ENCODE results near the gene ARHGEF10L. TPM values are rescaled to one million over a fixed set of nuclear protein-coding genes. Genes with fewer than 3 reads are reported as not detected.

ARHGEF10L gene
- total and polyA plus RNA-seq, 3 experiments from 2014 or later = 0.24 to 0.26 TPM; not detected in 1

DNA sequence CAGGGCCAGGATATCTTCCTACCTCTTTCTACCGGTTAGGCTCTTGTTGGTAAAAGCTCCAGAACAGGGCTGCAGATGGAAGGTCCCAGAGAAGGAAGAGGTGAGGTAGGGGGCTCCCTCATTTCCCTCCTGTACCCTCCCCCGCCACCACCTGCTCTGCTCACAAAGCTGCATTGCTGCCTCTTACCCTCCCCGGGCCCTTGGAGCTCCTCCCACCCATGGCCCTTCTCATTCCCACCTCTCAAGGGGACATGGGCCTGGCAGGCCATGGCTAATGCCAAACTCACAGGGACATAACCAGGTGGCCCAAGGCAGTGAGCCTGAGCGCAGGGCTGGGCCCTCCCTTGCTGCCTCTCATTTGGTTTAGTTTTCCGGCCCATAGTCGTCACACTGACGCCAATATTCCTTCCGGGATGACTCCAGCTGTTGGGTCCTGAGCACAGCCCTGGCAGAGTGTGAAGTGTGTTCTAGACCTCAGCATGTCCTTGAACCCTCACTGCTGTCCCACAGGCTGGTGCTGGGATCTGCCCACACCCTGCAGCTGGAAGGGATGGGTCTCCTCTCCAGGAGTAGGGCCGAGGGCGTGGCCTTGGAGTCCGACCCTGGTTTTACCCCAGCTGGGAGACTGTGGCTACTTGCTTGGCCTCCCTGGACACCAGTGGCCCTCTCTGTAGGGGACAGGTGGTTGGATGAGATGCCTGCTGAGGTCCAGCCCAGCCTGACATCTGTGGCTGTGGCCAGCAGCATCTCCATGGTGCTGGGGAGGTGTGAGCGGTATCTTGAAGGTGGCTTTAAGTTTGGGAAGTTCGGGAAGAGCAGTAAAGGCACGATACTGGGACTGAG, 104.6 kb downstream of the ARHGEF10L start:
- Mint-ChIP-seq H3K4me3 (no peak overlapping the region), H3K9me3 (no peaks in the 10 kb centered on the region), H3K27me3 (peaks cover 3 to 6% of the 10 kb centered on the region in 2 donors), H3K36me3 (no peaks in the 10 kb centered on the region), H3K4me1 (no peaks in the 10 kb centered on the region), H3K27ac (no peak overlapping the region)
- Histone ChIP-seq H3K36me3 (ENCODE audit: insufficient read depth, low read length) (no peaks in the 10 kb centered on the region), H3K4me3 (ENCODE audit: low read length) (no peak overlapping the region), H3K27ac (ENCODE audit: low read depth, low read length) (no peak overlapping the region), H3K9me3 (ENCODE audit: low read length) (no peaks in the 10 kb centered on the region), H3K27me3 (ENCODE audit: insufficient read depth, low read length, poor library complexity, severe bottlenecking) (no peaks in the 10 kb centered on the region), H3K4me1 (ENCODE audit: insufficient read depth, low read length) (no peaks in the 10 kb centered on the region)
- ChIA-PET CTCF (no interaction called here), POLR2A (no interaction called here)
- no peak for DNase-seq

GRCh38 chr1:17645068-17645911, 105.8 kb downstream of the ARHGEF10L start:
- no peak for DNase-seq
- H3K4me3 ChIP-seq (ENCODE audit: low read length) = no peak overlapping the region
- H3K9me3 Mint-ChIP-seq = no peaks in the 10 kb centered on the region
- H3K36me3 Mint-ChIP-seq = no peaks in the 10 kb centered on the region
- no peak overlapping the region for H3K27ac ChIP-seq (ENCODE audit: low read depth, low read length)
- H3K4me1 ChIP-seq (ENCODE audit: insufficient read depth, low read length) = no peaks in the 10 kb centered on the region
- ChIA-PET CTCF (no interaction called here), POLR2A (no interaction called here)
- H3K27me3 ChIP-seq (ENCODE audit: insufficient read depth, low read length, poor library complexity, severe bottlenecking) = no peaks in the 10 kb centered on the region
- no peaks in the 10 kb centered on the region for H3K36me3 ChIP-seq (ENCODE audit: insufficient read depth, low read length)
- peaks cover 0 to 3% of the 10 kb centered on the region in 2 donors for H3K27me3 Mint-ChIP-seq
- no peaks in the 10 kb centered on the region for H3K9me3 ChIP-seq (ENCODE audit: low read length)
- no peak overlapping the region for H3K27ac Mint-ChIP-seq
- no peaks in the 10 kb centered on the region for H3K4me1 Mint-ChIP-seq
- H3K4me3 Mint-ChIP-seq = no peak overlapping the region

- H3K4me1 ChIP-seq (ENCODE audit: insufficient read depth, low read length) = no peaks in the 10 kb centered on the region
- Mint-ChIP-seq H3K4me1 (no peaks in the 10 kb centered on the region), H3K4me3 (no peak overlapping the region), H3K36me3 (no peaks in the 10 kb centered on the region), H3K27ac (no peak overlapping the region), H3K27me3 (peaks cover 0 to 3% of the 10 kb centered on the region in 2 donors), H3K9me3 (no peaks in the 10 kb centered on the region)
- POLR2A ChIA-PET = no interaction called here
- H3K27ac ChIP-seq (ENCODE audit: low read depth, low read length) = no peak overlapping the region
- H3K9me3 ChIP-seq (ENCODE audit: low read length) = no peaks in the 10 kb centered on the region
- DNase-seq = no peak
- H3K4me3 ChIP-seq (ENCODE audit: low read length) = no peak overlapping the region
- no peaks in the 10 kb centered on the region for H3K27me3 ChIP-seq (ENCODE audit: insufficient read depth, low read length, poor library complexity, severe bottlenecking)
- H3K36me3 ChIP-seq (ENCODE audit: insufficient read depth, low read length) = no peaks in the 10 kb centered on the region
- CTCF ChIA-PET = no interaction called here
These were observed 107.2 kb downstream of the ARHGEF10L start for GRCh38 chr1:17646444-17647280.

- Histone ChIP-seq H3K27me3 (ENCODE audit: insufficient read depth, low read length, poor library complexity, severe bottlenecking) (no peaks in the 10 kb centered on the region), H3K36me3 (ENCODE audit: insufficient read depth, low read length) (no peaks in the 10 kb centered on the region), H3K27ac (ENCODE audit: low read depth, low read length) (no peak overlapping the region), H3K9me3 (ENCODE audit: low read length) (no peaks in the 10 kb centered on the region), H3K4me1 (ENCODE audit: insufficient read depth, low read length) (no peaks in the 10 kb centered on the region), H3K4me3 (ENCODE audit: low read length) (no peak overlapping the region)
- Mint-ChIP-seq H3K4me3 (no peak overlapping the region), H3K27me3 (peaks cover 0 to 2% of the 10 kb centered on the region in 2 donors), H3K4me1 (no peaks in the 10 kb centered on the region), H3K9me3 (no peaks in the 10 kb centered on the region), H3K27ac (no peak overlapping the region), H3K36me3 (no peaks in the 10 kb centered on the region)
- CTCF ChIA-PET = no interaction called here
- POLR2A ChIA-PET = no interaction called here
- DNase-seq = no peak
These were observed 109.1 kb downstream of the ARHGEF10L start for GRCh38 chr1:17648457-17649145.

DNA sequence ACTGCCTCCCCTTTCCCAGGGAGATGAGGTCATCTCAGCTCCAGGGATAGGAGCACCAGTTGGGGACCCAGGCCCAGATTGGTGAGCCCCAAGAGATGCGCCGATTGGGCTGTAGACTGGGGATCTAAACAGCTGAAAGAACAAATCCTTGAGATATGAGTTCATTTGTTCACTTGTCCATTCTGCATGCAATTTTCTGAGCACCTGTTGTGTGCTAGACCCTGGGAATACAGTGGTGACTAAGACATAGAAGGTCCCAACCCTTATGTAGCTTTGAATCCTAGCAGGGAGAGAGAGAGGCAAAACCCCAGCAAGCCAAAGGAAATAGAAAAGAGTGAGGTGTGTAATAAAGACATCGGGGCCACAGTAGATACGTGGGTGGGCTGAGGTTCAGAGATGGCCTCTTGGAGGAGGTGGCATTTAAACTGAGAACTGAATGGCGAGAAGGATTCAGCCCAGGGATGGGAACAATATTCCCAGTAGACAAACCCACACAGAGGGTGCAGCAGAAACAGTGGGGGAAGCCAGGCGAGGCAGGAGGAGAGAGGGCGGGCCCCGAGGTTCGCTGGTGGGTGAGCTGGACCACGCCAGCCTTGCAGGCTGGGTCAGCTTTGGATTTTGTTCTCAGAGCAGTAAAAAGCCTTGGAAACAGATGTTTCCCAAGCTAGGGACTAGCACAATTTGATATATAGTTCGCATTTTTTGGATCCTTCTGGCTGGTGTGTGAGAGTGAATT, 110.0 kb downstream of the ARHGEF10L start:
- H3K36me3 Mint-ChIP-seq = no peaks in the 10 kb centered on the region
- Histone ChIP-seq H3K36me3 (ENCODE audit: insufficient read depth, low read length) (no peaks in the 10 kb centered on the region), H3K27ac (ENCODE audit: low read depth, low read length) (no peak overlapping the region), H3K4me3 (ENCODE audit: low read length) (no peak overlapping the region), H3K9me3 (ENCODE audit: low read length) (no peaks in the 10 kb centered on the region), H3K4me1 (ENCODE audit: insufficient read depth, low read length) (no peaks in the 10 kb centered on the region), H3K27me3 (ENCODE audit: insufficient read depth, low read length, poor library complexity, severe bottlenecking) (no peaks in the 10 kb centered on the region)
- H3K27me3 Mint-ChIP-seq = peaks cover 0 to 2% of the 10 kb centered on the region in 2 donors
- no peak for DNase-seq
- H3K9me3 Mint-ChIP-seq = no peaks in the 10 kb centered on the region
- ChIA-PET CTCF (interaction anchor here (1.2 kb wide), 1 partner anchor 12 kb away, joined by 3 read pairs; no protein-coding TSS in a partner anchor), POLR2A (no interaction called here)
- H3K4me1 Mint-ChIP-seq = no peaks in the 10 kb centered on the region
- no peak overlapping the region for H3K4me3 Mint-ChIP-seq
- H3K27ac Mint-ChIP-seq = no peak overlapping the region

DNA sequence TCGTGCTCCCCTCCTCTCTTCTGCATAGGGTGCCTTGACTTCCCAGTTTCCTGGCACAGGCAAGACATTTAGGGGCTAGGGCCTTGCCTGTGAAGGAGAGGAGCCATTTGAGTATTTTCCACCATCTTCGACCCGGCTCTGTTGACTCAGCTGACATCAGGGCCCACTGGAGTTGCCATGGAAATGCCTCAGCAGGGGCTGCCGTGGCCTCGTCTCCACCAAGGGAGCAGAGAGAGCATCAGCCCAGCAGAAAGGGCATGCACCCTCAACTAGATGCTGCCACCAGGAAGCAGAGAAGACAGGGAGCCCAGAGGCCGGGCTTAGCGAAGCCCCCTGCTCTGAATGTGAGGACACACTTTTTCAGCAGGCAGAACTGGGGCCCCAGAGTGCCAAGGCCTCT, 113.8 kb downstream of the ARHGEF10L start:
- no peak for DNase-seq
- H3K27me3 ChIP-seq (ENCODE audit: insufficient read depth, low read length, poor library complexity, severe bottlenecking) = no peaks in the 10 kb centered on the region
- H3K4me3 ChIP-seq (ENCODE audit: low read length) = no peak overlapping the region
- H3K27me3 Mint-ChIP-seq = no peaks in the 10 kb centered on the region
- H3K4me3 Mint-ChIP-seq = no peak overlapping the region
- H3K36me3 Mint-ChIP-seq = no peaks in the 10 kb centered on the region
- H3K27ac ChIP-seq (ENCODE audit: low read depth, low read length) = no peak overlapping the region
- no peaks in the 10 kb centered on the region for H3K4me1 Mint-ChIP-seq
- no peak overlapping the region for H3K27ac Mint-ChIP-seq
- CTCF ChIA-PET = no interaction called here
- H3K4me1 ChIP-seq (ENCODE audit: insufficient read depth, low read length) = no peaks in the 10 kb centered on the region
- no peaks in the 10 kb centered on the region for H3K36me3 ChIP-seq (ENCODE audit: insufficient read depth, low read length)
- H3K9me3 Mint-ChIP-seq = no peaks in the 10 kb centered on the region
- POLR2A ChIA-PET = no interaction called here
- H3K9me3 ChIP-seq (ENCODE audit: low read length) = no peaks in the 10 kb centered on the region

- H3K4me1 Mint-ChIP-seq = no peaks in the 10 kb centered on the region
- no peaks in the 10 kb centered on the region for H3K9me3 Mint-ChIP-seq
- no peaks in the 10 kb centered on the region for H3K9me3 ChIP-seq (ENCODE audit: low read length)
- no peaks in the 10 kb centered on the region for H3K36me3 ChIP-seq (ENCODE audit: insufficient read depth, low read length)
- H3K27ac Mint-ChIP-seq = no peak overlapping the region
- CTCF ChIA-PET = no interaction called here
- no peak overlapping the region for H3K4me3 ChIP-seq (ENCODE audit: low read length)
- no peaks in the 10 kb centered on the region for H3K4me1 ChIP-seq (ENCODE audit: insufficient read depth, low read length)
- H3K36me3 Mint-ChIP-seq = no peaks in the 10 kb centered on the region
- H3K27me3 Mint-ChIP-seq = no peaks in the 10 kb centered on the region
- no peak overlapping the region for H3K4me3 Mint-ChIP-seq
- POLR2A ChIA-PET = no interaction called here
- no peaks in the 10 kb centered on the region for H3K27me3 ChIP-seq (ENCODE audit: insufficient read depth, low read length, poor library complexity, severe bottlenecking)
- peak in 1 of 5 donors; percentile 4 for DNase-seq
- H3K27ac ChIP-seq (ENCODE audit: low read depth, low read length) = no peak overlapping the region
These were observed 114.3 kb downstream of the ARHGEF10L start for GRCh38 chr1:17653728-17654351.
